H9 (cell line): ENCODE measurements around the gene PTPRN2. TPM values are rescaled to one million over a fixed set of nuclear protein-coding genes. Genes with fewer than 3 reads are reported as not detected.
"Not testable (repeated sequence)": the region's sequence is repeated elsewhere in the genome, so short reads cannot be mapped to it uniquely, and the experiment has no call there.

ENCODE experiments used
- DNase-seq: peaks from one replicate; pipeline ENCODE4 v3.0.0-alpha.2; 2017
- H2AFZ ChIP-seq: one replicate; pipeline ENCODE4 v1.6.1; 2013; ENCODE audit warnings: mild to moderate bottlenecking, low read length, control low read depth, moderate library complexity
- H2AK5ac ChIP-seq: 2 replicates; pipeline ENCODE4 v1.6.1; 2013; ENCODE audit warnings: low read length, control low read depth, mixed read lengths; ENCODE audit not compliant: insufficient read length
- H2BK120ac ChIP-seq: one replicate; pipeline ENCODE4 v1.6.1; 2013; ENCODE audit warnings: low read depth, mild to moderate bottlenecking, low read length, control low read depth, inconsistent platforms; ENCODE audit not compliant: poor library complexity, severe bottlenecking
- H2BK12ac ChIP-seq: 2 replicates; pipeline ENCODE4 v1.6.1; 2013; ENCODE audit warnings: low read length, control low read depth, mixed read lengths, low read depth; ENCODE audit not compliant: insufficient read length
- H2BK15ac ChIP-seq: 2 replicates; pipeline ENCODE4 v1.6.1; 2013; ENCODE audit warnings: low read depth, low read length, control low read depth
- H2BK20ac ChIP-seq: one replicate; pipeline ENCODE4 v1.6.1; 2013; ENCODE audit warnings: low read depth, mild to moderate bottlenecking, low read length, control low read depth, inconsistent platforms; ENCODE audit not compliant: poor library complexity, severe bottlenecking
- H2BK5ac ChIP-seq: 2 replicates; pipeline ENCODE4 v1.6.1; 2013; ENCODE audit warnings: low read length, control low read depth, mixed read lengths; ENCODE audit not compliant: insufficient read length
- H3K14ac ChIP-seq: 2 replicates; pipeline ENCODE4 v1.6.1; 2013; ENCODE audit warnings: low read length, control low read depth; ENCODE audit not compliant: insufficient read depth
- H3K18ac ChIP-seq: 2 replicates; pipeline ENCODE4 v1.6.1; 2013; ENCODE audit warnings: low read depth, mild to moderate bottlenecking, mixed read lengths, low read length, control low read depth; ENCODE audit not compliant: insufficient read length
- H3K23ac ChIP-seq: 2 replicates; pipeline ENCODE4 v1.6.1; 2013; ENCODE audit warnings: low read length, control low read depth, mixed read lengths, low read depth; ENCODE audit not compliant: insufficient read length
- H3K23me2 ChIP-seq: 2 replicates; pipeline ENCODE4 v1.6.1; 2013; ENCODE audit warnings: low read depth, mild to moderate bottlenecking, mixed read lengths, low read length, control low read depth; ENCODE audit not compliant: insufficient read length, poor library complexity, severe bottlenecking
- H3K27ac ChIP-seq: 2 replicates; pipeline ENCODE4 v1.5.1; 2013; ENCODE audit warnings: low read length, control low read depth, mixed read lengths, low read depth; ENCODE audit not compliant: insufficient read length
- H3K27me3 ChIP-seq: 2 replicates; pipeline ENCODE4 v1.6.1; 2013; ENCODE audit warnings: low read length, control low read depth, inconsistent platforms; ENCODE audit not compliant: insufficient read depth
- H3K4ac ChIP-seq: 2 replicates; pipeline ENCODE4 v1.6.1; 2013; ENCODE audit warnings: low read depth, mild to moderate bottlenecking, control low read depth, inconsistent platforms, low read length, moderate library complexity
- H3K4me1 ChIP-seq: 2 replicates; pipeline ENCODE4 v1.6.1; 2013; ENCODE audit warnings: low read length, control low read depth, inconsistent platforms; ENCODE audit not compliant: insufficient read depth
- H3K4me2 ChIP-seq: 2 replicates; pipeline ENCODE4 v1.6.1; 2013; ENCODE audit warnings: low read length, control low read depth, mixed read lengths; ENCODE audit not compliant: insufficient read length, insufficient read depth
- H3K56ac ChIP-seq: 2 replicates; pipeline ENCODE4 v1.6.1; 2013; ENCODE audit warnings: low read depth, mild to moderate bottlenecking, mixed read lengths, low read length, control low read depth; ENCODE audit not compliant: insufficient read length
- H3K79me1 ChIP-seq: 2 replicates; pipeline ENCODE4 v1.6.1; 2013; ENCODE audit warnings: low read depth, mild to moderate bottlenecking, moderate library complexity, low read length, control low read depth, inconsistent platforms; ENCODE audit not compliant: insufficient read depth, poor library complexity, severe bottlenecking
- H3K79me2 ChIP-seq: 2 replicates; pipeline ENCODE4 v1.6.1; 2013; ENCODE audit warnings: low read length, control low read depth, inconsistent platforms; ENCODE audit not compliant: insufficient read depth
- H3K9ac ChIP-seq: 2 replicates; pipeline ENCODE4 v1.6.1; 2013; ENCODE audit warnings: low read length, control low read depth, mixed read lengths; ENCODE audit not compliant: insufficient read length; ENCODE audit errors: extremely low read depth
- H3K9me3 ChIP-seq: one replicate; pipeline ENCODE4 v1.6.1; 2013; ENCODE audit warnings: low read depth, low read length, inconsistent platforms; ENCODE audit not compliant: control insufficient read depth
- H3T11ph ChIP-seq: one replicate; pipeline ENCODE4 v1.6.1; 2013; ENCODE audit warnings: mild to moderate bottlenecking, low read length, control low read depth, inconsistent platforms
- H4K20me1 ChIP-seq: one replicate; pipeline ENCODE4 v1.6.1; 2013; ENCODE audit not compliant: control insufficient read depth, insufficient read length, insufficient read depth
- H4K5ac ChIP-seq: 2 replicates; pipeline ENCODE4 v1.6.1; 2013; ENCODE audit warnings: low read depth, mild to moderate bottlenecking, mixed read lengths, low read length, control low read depth; ENCODE audit not compliant: insufficient read length
- H4K8ac ChIP-seq: replicated peaks from 2 replicates; pipeline ENCODE4 v1.6.1; 2013; ENCODE audit warnings: low read length, control low read depth, mixed read lengths, low read depth; ENCODE audit not compliant: insufficient read length
- H4K91ac ChIP-seq: 2 replicates; pipeline ENCODE4 v1.6.1; 2013; ENCODE audit warnings: low read depth, mild to moderate bottlenecking, moderate library complexity, mixed read lengths, low read length, control low read depth; ENCODE audit not compliant: insufficient read length
- H3K27ac Mint-ChIP-seq, 3 experiments: 2 replicates in 2 of 3; 3 replicates in 1 of 3; pipeline ENCODE4 v1.8.0; 2020 to 2021; ENCODE audit warnings: mixed read lengths in 3 of 3, mild to moderate bottlenecking in 1 of 3, moderate library complexity in 1 of 3
- H3K27me3 Mint-ChIP-seq: 2 replicates; pipeline ENCODE4 v1.8.0; 2021; ENCODE audit warnings: low read depth, mild to moderate bottlenecking, moderate library complexity, mixed read lengths
- H3K36me3 Mint-ChIP-seq, 3 experiments: 2 replicates in 2 of 3; 3 replicates in 1 of 3; pipeline ENCODE4 v1.8.0; 2020 to 2021; ENCODE audit warnings: low read depth in 3 of 3, mixed read lengths in 3 of 3; ENCODE audit not compliant: insufficient read depth in 1 of 3
- H3K4me1 Mint-ChIP-seq, 2 experiments: 2 replicates each; pipeline ENCODE4 v1.8.0; 2020; ENCODE audit warnings: mixed read lengths in 2 of 2
- H3K4me3 Mint-ChIP-seq, 2 experiments: 2 replicates in 1 of 2; 3 replicates in 1 of 2; pipeline ENCODE4 v1.8.0; 2020 to 2021; ENCODE audit warnings: mild to moderate bottlenecking in 2 of 2, mixed read lengths in 2 of 2, moderate library complexity in 1 of 2
- H3K9me3 Mint-ChIP-seq, 2 experiments: 2 replicates in 1 of 2; 3 replicates in 1 of 2; pipeline ENCODE4 v1.8.0; 2020; ENCODE audit warnings: mild to moderate bottlenecking in 2 of 2, mixed read lengths in 2 of 2, moderate library complexity in 1 of 2
- CTCF ChIP-seq: fragments of 200-600 bp; sonication (generic); conservative IDR thresholded peaks from 3 replicates; pipeline ENCODE4 v1.8.0; 2021; ENCODE audit warnings: antibody characterized with exemption, mild to moderate bottlenecking
- WGBS: extraction: QIAGEN DNeasy Blood & Tissue Kit; methylation state at CpG from one replicate; pipeline ENCODE4 v1.1.7; 2013; ENCODE audit warnings: missing lambda C conversion rate, low lambda C conversion rate, mixed read lengths; ENCODE audit not compliant: insufficient read length; ENCODE audit errors: extremely low coverage; 5-methylcytosine and 5-hydroxymethylcytosine counted together
- total RNA-seq: library from RNA; stranded (reverse); gene quantifications from 2 replicates; pipeline ENCODE4 v1.2.1, GENCODE V29; 2021

The PTPRN2 gene
- total RNA-seq, 1 experiment from 2014 or later = 5.2 TPM

GRCh38 chr7:157666530-157667040 lies 921.0 kb downstream of the PTPRN2 start:
- DNase-seq = no peak
- Mint-ChIP-seq H3K27me3 (peaks cover 58% of the 10 kb centered on the region), H3K4me3 (no peak overlapping the region), H3K9me3 (no peaks in the 10 kb centered on the region), H3K36me3 (no peaks in the 10 kb centered on the region; a peak in 1 of 7 replicates), H3K4me1 (peaks cover 6 to 20% of the 10 kb centered on the region in 2 experiments), H3K27ac (no peak overlapping the region; a peak in 1 of 7 replicates)
- no peaks in the 10 kb centered on the region for H3K27me3 ChIP-seq
- no peak overlapping the region for H4K5ac ChIP-seq
- peaks cover 2% of the 10 kb centered on the region for H3K23me2 ChIP-seq
- H2BK5ac ChIP-seq = no peak overlapping the region
- H2BK20ac ChIP-seq = no peak overlapping the region
- no peak overlapping the region for H4K91ac ChIP-seq
- H3K9me3 ChIP-seq = no peaks in the 10 kb centered on the region
- no peaks in the 10 kb centered on the region for H3K79me1 ChIP-seq
- H2BK120ac ChIP-seq = no peak overlapping the region
- no peaks in the 10 kb centered on the region for H3K4me1 ChIP-seq
- H3K4me2 ChIP-seq = no peak overlapping the region
- no peaks in the 10 kb centered on the region for H3K79me2 ChIP-seq
- no peak overlapping the region for H3K4ac ChIP-seq
- no CpG with 5 or more reads among the region's 11 CpGs for WGBS
- H3K9ac ChIP-seq = no peak overlapping the region
- H3K18ac ChIP-seq = no peak overlapping the region
- H3K56ac ChIP-seq = no peak overlapping the region
- H2BK15ac ChIP-seq = no peak overlapping the region
- no peak overlapping the region for H3K23ac ChIP-seq
- H3K27ac ChIP-seq = no peak overlapping the region
- H3K14ac ChIP-seq = no peak overlapping the region
- no peak for TF ChIP-seq CTCF
- H3T11ph ChIP-seq = no peak overlapping the region
- H2AK5ac ChIP-seq = no peak overlapping the region
- no peaks in the 10 kb centered on the region for H4K20me1 ChIP-seq
- H2AFZ ChIP-seq = no peak overlapping the region
- H4K8ac ChIP-seq = no peak overlapping the region
- H2BK12ac ChIP-seq = no peak overlapping the region

- not testable (repeated sequence) for H2BK20ac ChIP-seq, H3K79me2 ChIP-seq
Observed at GRCh38 chr7:157665634-157665988, 922.0 kb downstream of the PTPRN2 start.

More at GRCh38 chr7:157665634-157665988, 922.0 kb downstream of the PTPRN2 start:
- not testable (repeated sequence) for H3K27ac ChIP-seq, H3K79me1 ChIP-seq, H3K18ac ChIP-seq, H3K9me3 ChIP-seq, H3T11ph ChIP-seq, H4K8ac ChIP-seq, H2BK120ac ChIP-seq, H2BK5ac ChIP-seq, H3K56ac ChIP-seq, H3K36me3 Mint-ChIP-seq, H3K23me2 ChIP-seq, H3K4me1 ChIP-seq, H3K4me2 ChIP-seq, H4K91ac ChIP-seq, H2AK5ac ChIP-seq, H3K27me3 ChIP-seq, H3K14ac ChIP-seq, H4K20me1 ChIP-seq, H3K4me3 Mint-ChIP-seq, H3K9ac ChIP-seq, H3K23ac ChIP-seq, H2BK15ac ChIP-seq, H2BK12ac ChIP-seq, H3K4ac ChIP-seq, H3K9me3 Mint-ChIP-seq, H3K27ac Mint-ChIP-seq, H4K5ac ChIP-seq, DNase-seq, H2AFZ ChIP-seq
- Mint-ChIP-seq H3K4me1 (peaks cover 5 to 12% of the 10 kb centered on the region in 2 experiments), H3K27me3 (peaks cover 53% of the 10 kb centered on the region)
- WGBS = no CpG with 5 or more reads among the region's 2 CpGs
